B cell (primary cell): Measurements from ENCODE around the gene ASF1A. TPM values are rescaled to one million over a fixed set of nuclear protein-coding genes. Genes with fewer than 3 reads are reported as not detected.

Source experiments
- ATAC-seq: fragments of 200-7000 bp; cut with Tn5 transposase; one replicate; pipeline ENCODE4 v1.10.0; 2021; ENCODE audit warnings: low read depth, mild to moderate bottlenecking, moderate number of reproducible peaks, moderate library complexity
- CTCF ChIA-PET: fragments of 350-600 bp; sonication (Branson Sonifier 250); formaldehyde crosslinking; loops from one replicate; lab custom pipeline; 2021; ENCODE audit warnings: antibody characterized with exemption, inconsistent platforms; lab: Charles Lee
- POLR2A ChIA-PET: fragments of 350-600 bp; sonication (Branson Sonifier 250); formaldehyde crosslinking; loops from one replicate; lab custom pipeline; 2021; ENCODE audit warnings: antibody characterized with exemption; lab: Charles Lee
- DNase-seq: peaks from one replicate; pipeline ENCODE4 v3.0.0; 2013
- H2AFZ ChIP-seq: 2 replicates; pipeline ENCODE4 v1.6.1; 2012; ENCODE audit warnings: mild to moderate bottlenecking, low read depth, low read length; ENCODE audit not compliant: insufficient read depth, poor library complexity, severe bottlenecking
- H3K27ac ChIP-seq, 2 donors: 1 replicate in 1 of 2; 2 replicates in 1 of 2; pipeline ENCODE4 v1.5.1; 2012 to 2013; ENCODE audit warnings: low read length in 2 of 2, mild to moderate bottlenecking in 2 of 2, moderate library complexity in 1 of 2
- H3K27me3 ChIP-seq, 4 experiments: fragments of 200-600 bp in 1 of 4; sonication (generic) in 1 of 4; replicated peaks in 1 of 4; 1 replicate in 2 of 4; 2 replicates in 2 of 4; pipeline versions ENCODE4 v1.6.1 to v1.7.0; 2013 to 2016; ENCODE audit warnings: low read length in 3 of 4, mild to moderate bottlenecking in 2 of 4, mixed read lengths in 1 of 4, moderate library complexity in 1 of 4; ENCODE audit not compliant: insufficient read depth in 4 of 4, control insufficient read depth in 3 of 4; ENCODE audit errors: control extremely low read depth in 1 of 4
- H3K36me3 ChIP-seq, 2 experiments: replicated peaks in 1 of 2; 1 replicate in 1 of 2; 2 replicates in 1 of 2; pipeline versions ENCODE4 v1.6.1 to v1.7.1; 2013; ENCODE audit warnings: low read length in 1 of 2; ENCODE audit not compliant: insufficient read depth in 2 of 2, control insufficient read depth in 1 of 2; ENCODE audit errors: control extremely low read depth in 1 of 2, extremely low read depth in 1 of 2
- H3K4me1 ChIP-seq, 2 donors: fragments of 200-600 bp in 1 of 2; sonication (generic) in 1 of 2; 1 replicate in 1 of 2; 2 replicates in 1 of 2; pipeline versions ENCODE4 v1.5.1 to v1.6.1; 2013 to 2017; ENCODE audit warnings: low read length in 2 of 2; ENCODE audit not compliant: control insufficient read depth in 2 of 2, insufficient read depth in 2 of 2
- H3K4me2 ChIP-seq: replicated peaks from 2 replicates; pipeline ENCODE3; 2012; ENCODE audit warnings: mild to moderate bottlenecking, low read depth, low read length; ENCODE audit not compliant: poor library complexity, severe bottlenecking
- H3K4me3 ChIP-seq, 5 experiments: fragments of 200-600 bp in 1 of 5; sonication (generic) in 1 of 5; 1 replicate in 3 of 5; 2 replicates in 2 of 5; pipeline versions ENCODE4 v1.5.1 to v1.7.0; 2011 to 2016; ENCODE audit warnings: low read length in 4 of 5, mild to moderate bottlenecking in 4 of 5, low read depth in 2 of 5, control low read depth in 1 of 5, moderate library complexity in 1 of 5; ENCODE audit not compliant: insufficient read depth in 1 of 5; ENCODE audit errors: control extremely low read depth in 1 of 5, extremely low read depth in 1 of 5
- H3K79me2 ChIP-seq: fragments of 200-600 bp; sonication (generic); one replicate; pipeline ENCODE4 v1.6.0; 2016; ENCODE audit warnings: low read length; ENCODE audit not compliant: control insufficient read depth, insufficient read depth
- H3K9ac ChIP-seq: fragments of 200-600 bp; sonication (generic); 2 replicates; pipeline ENCODE4 v1.6.1; 2017; ENCODE audit warnings: mild to moderate bottlenecking, low read length, moderate library complexity
- H3K9me3 ChIP-seq, 3 donors: one replicate each; pipeline versions ENCODE4 v1.6.1 to v1.7.1; 2013; ENCODE audit warnings: low read length in 2 of 3; ENCODE audit not compliant: control insufficient read depth in 2 of 3, insufficient read depth in 1 of 3; ENCODE audit errors: control extremely low read depth in 1 of 3
- H4K20me1 ChIP-seq: 2 replicates; pipeline ENCODE4 v1.6.0; 2012; ENCODE audit warnings: mild to moderate bottlenecking, low read length; ENCODE audit not compliant: insufficient read depth, control insufficient read depth, poor library complexity, severe bottlenecking
- H3K27ac Mint-ChIP-seq: one replicate; pipeline ENCODE4 v1.8.0; 2021; ENCODE audit warnings: mixed read lengths
- H3K27me3 Mint-ChIP-seq: one replicate; pipeline ENCODE4 v1.8.0; 2021; ENCODE audit warnings: mixed read lengths
- H3K4me1 Mint-ChIP-seq: one replicate; pipeline ENCODE4 v1.8.0; 2021; ENCODE audit warnings: mixed read lengths
- H3K4me3 Mint-ChIP-seq: one replicate; pipeline ENCODE4 v1.8.0; 2021; ENCODE audit warnings: mixed read lengths
- H3K9me3 Mint-ChIP-seq: one replicate; pipeline ENCODE4 v1.8.0; 2022; ENCODE audit warnings: mixed read lengths; ENCODE audit not compliant: insufficient read depth
- CTCF ChIP-seq: fragments of 200-600 bp; IDR thresholded peaks from one replicate; pipeline ENCODE4 v1.8.0; 2022; ENCODE audit warnings: antibody characterized with exemption, mild to moderate bottlenecking
- EZH2 ChIP-seq: IDR thresholded peaks from 2 replicates; pipeline ENCODE4 v1.6.1; 2012; ENCODE audit warnings: borderline replicate concordance, low read depth, mild to moderate bottlenecking, moderate library complexity, low read length; ENCODE audit not compliant: insufficient read depth, poor library complexity, severe bottlenecking
- WGBS: methylation state at CpG from one replicate; pipeline ENCODE4 v1.1.5; 2013; ENCODE audit warnings: missing lambda C conversion rate; ENCODE audit not compliant: insufficient coverage; 5-methylcytosine and 5-hydroxymethylcytosine counted together
- intact Hi-C: fragments of 100-400 bp; cut with micrococcal nuclease; formaldehyde crosslinking; loops from one replicate; pipeline ENCODE4 v1.10.0; 2022
- polyA plus RNA-seq: library from polyadenylated mRNA; depleted of rRNA; stranded (reverse); fragments of >200 nt; gene quantifications from 2 replicates; pipeline ENCODE4 v1.2.3, GENCODE V29; 2012
- total RNA-seq, 2 donors: library from RNA; stranded (reverse); fragments of 120-200 nt in 1 of 2; gene quantifications; 1 replicate in 1 of 2; 2 replicates in 1 of 2; pipeline versions ENCODE4 v1.2.3 to v1.2.4, GENCODE V29; 2013 to 2022

The ASF1A gene
- total and polyA plus RNA-seq, 2 donors (not counting 1 experiment from before 2014, with no cell fraction given), result 4.0 to 25.3 TPM

DNA sequence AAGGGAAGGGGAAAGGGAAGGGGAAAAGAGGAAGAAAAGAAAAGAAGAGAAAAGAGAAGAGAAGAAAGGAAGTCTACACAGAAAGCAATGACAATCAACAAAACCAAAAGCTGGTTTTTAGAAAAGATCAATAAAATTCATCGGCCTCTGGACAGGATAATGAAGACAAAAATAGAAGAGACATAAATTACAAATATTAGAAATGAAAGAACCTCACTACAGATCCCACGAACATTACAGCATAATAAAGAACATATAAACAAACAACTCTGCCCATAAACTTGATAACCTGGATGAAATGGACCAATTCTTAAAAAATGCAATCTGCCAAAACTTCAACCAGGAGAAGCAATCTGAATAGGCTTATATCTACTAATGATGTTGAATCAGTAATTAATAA lies 20.7 kb upstream of the ASF1A start:
- WGBS, result no CpG with 5 or more reads among the region's 2 CpGs
- POLR2A ChIA-PET, result no interaction called here
- H4K20me1 ChIP-seq, result no peaks in the 10 kb centered on the region

GRCh38 chr6:118875672-118876071 lies 18.3 kb upstream of the ASF1A start:
- TF ChIP-seq EZH2, result no peak
- no peak for TF ChIP-seq CTCF
- H3K4me1 ChIP-seq, result peaks cover 2 to 6% of the 10 kb centered on the region in 2 donors
- DNase-seq (no peak), ATAC-seq (no peak)
- H3K9me3 Mint-ChIP-seq, result no peaks in the 10 kb centered on the region
- H3K36me3 ChIP-seq, result peaks cover 0 to 3% of the 10 kb centered on the region in 2 experiments
- H3K9me3 ChIP-seq, result no peaks in the 10 kb centered on the region
- intact Hi-C loops, result no loop called here
- H3K27me3 ChIP-seq, result no peaks in the 10 kb centered on the region
- peaks cover 46% of the 10 kb centered on the region for H3K4me1 Mint-ChIP-seq
- H3K4me3 ChIP-seq, result no peak overlapping the region
- H4K20me1 ChIP-seq, result no peaks in the 10 kb centered on the region
- H3K27me3 Mint-ChIP-seq, result no peaks in the 10 kb centered on the region
- no peak overlapping the region for H3K27ac Mint-ChIP-seq
- ChIA-PET CTCF (interaction anchor here (1.3 kb wide), 1 partner anchor 11 kb away, joined by 3 read pairs; no protein-coding TSS in a partner anchor), POLR2A (no interaction called here)
- no peak overlapping the region for H3K4me3 Mint-ChIP-seq
- no peak overlapping the region for H3K4me2 ChIP-seq
- H3K79me2 ChIP-seq, result peaks cover 92% of the 10 kb centered on the region
- no peak overlapping the region for H2AFZ ChIP-seq
- no CpG with 5 or more reads among the region's 2 CpGs for WGBS
- H3K9ac ChIP-seq, result no peak overlapping the region
- H3K27ac ChIP-seq, result no peak overlapping the region

More for the DNA sequence above, 20.7 kb upstream of the ASF1A start:
- peaks cover 6% of the 10 kb centered on the region for H3K9me3 Mint-ChIP-seq
- no peak overlapping the region for H3K4me2 ChIP-seq
- intact Hi-C loops, result no loop called here
- peaks cover 87% of the 10 kb centered on the region for H3K79me2 ChIP-seq
- no peak overlapping the region for H3K9ac ChIP-seq
- CTCF ChIA-PET, result interaction anchor here (1.0 kb wide), 2 partner anchors 12 to 17 kb away, joined by 3 read pairs; no protein-coding TSS in a partner anchor
- TF ChIP-seq CTCF (no peak), EZH2 (no peak)
- DNase-seq, result no peak
- H3K27ac ChIP-seq, result no peak overlapping the region
- no peak overlapping the region for H2AFZ ChIP-seq
- peaks cover 0 to 4% (median 0%) of the 10 kb centered on the region in 3 donors for H3K9me3 ChIP-seq
- no peaks in the 10 kb centered on the region for H3K27me3 ChIP-seq
- H3K4me1 ChIP-seq, result no peaks in the 10 kb centered on the region
- peaks cover 0 to 3% of the 10 kb centered on the region in 2 experiments for H3K36me3 ChIP-seq
- no peak overlapping the region for H3K4me3 ChIP-seq
- H3K4me3 Mint-ChIP-seq, result no peak overlapping the region
- ATAC-seq, result no peak
- H3K27me3 Mint-ChIP-seq, result no peaks in the 10 kb centered on the region
- no peak overlapping the region for H3K27ac Mint-ChIP-seq
- peaks cover 40% of the 10 kb centered on the region for H3K4me1 Mint-ChIP-seq
